ENCODE results near the gene GUCY1A1.

GUCY1A1 gene

DNA sequence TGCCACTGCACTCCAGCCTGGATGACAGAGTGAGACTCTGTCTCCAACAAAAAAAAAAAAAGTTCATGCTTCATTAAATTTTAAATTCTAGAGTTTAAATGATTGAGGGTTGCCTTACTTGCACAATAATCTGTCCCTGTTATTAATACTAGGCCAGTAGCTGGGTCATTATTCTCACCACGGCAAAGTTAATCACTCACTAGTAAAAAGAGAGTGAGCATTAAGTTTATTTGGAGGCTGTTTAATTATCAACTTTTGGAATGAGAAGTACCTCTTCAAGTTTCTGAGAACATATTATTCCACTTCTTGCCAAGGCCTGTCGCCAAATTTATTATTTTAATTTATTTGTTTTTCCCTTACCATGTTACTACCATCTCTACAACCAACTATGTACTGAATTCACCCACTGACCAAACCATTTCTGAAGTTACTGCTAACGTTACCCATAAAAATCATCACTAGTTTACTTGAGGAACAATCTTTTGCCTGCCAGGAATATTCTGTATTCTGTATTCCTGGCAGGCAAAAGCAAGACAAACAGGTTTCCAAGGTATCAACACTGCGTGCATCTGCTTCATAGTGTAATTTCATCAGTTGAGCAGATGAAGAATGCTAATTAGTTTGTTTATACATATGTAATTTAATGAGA, 26.5 kb downstream of the GUCY1A1 start:
- DNase-seq, result no peak

DNA sequence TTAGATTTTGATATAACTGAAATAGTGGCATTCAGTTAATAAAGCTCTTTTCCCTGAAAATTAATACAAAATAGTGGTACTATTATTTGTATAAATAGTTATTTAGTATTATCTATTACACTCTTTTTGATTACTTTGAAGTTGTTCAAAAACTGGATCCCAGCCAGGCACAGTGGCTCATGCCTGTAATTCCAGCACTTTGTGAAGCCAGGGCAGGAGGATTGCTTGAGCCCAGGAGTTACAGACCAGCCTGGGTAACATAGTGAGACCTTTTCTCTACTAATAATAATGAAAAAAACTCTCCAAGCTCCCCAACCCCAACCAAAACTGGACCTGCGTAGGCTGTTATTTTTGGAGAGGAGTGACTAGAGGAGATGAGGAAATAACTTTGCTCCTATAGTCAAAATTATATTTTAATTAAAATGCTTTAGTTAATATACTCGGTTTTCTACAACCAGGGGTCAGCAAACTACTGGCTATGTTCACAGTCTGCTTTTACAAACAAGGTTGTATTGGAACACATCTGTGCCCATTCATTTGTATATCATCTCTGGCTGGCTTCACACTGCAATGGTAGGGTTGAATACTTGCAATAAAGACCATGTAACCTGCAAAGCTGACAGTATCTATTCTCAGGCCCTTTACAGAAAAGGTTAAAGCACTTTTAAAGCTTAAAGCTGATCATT, 27.6 kb downstream of the GUCY1A1 start:
- no peak for DNase-seq

DNA sequence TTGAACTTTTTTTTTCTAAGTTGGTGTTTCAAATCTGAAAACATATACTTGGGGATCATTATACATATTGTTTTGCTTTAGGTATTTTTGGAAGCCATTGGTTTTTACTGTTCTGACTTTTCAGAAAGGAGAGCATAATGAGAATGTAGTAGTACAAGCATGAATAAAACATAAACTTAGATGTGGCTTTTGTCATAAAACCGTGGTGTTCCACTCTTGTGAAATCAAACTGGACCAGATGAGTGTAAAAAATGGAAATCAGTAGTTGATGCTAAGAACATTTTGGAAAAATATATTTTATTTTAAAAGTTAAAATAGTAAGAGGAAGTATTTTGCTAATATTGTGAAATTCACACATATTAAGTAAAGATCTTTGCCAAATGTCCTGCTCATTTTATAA, 29.6 kb downstream of the GUCY1A1 start:
- DNase-seq, result no peak

DNA sequence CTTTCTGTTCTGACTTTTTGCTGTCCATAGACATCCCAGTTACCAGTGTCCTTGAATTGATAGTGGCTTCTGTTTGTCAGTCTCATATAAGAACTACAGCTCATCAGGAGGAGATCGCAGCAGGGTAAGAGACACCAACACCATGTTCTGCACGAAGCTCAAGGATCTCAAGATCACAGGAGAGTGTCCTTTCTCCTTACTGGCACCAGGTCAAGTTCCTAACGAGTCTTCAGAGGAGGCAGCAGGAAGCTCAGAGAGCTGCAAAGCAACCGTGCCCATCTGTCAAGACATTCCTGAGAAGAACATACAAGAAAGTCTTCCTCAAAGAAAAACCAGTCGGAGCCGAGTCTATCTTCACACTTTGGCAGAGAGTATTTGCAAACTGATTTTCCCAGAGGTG, 30.1 kb downstream of the GUCY1A1 start:
- no peak for DNase-seq

DNA sequence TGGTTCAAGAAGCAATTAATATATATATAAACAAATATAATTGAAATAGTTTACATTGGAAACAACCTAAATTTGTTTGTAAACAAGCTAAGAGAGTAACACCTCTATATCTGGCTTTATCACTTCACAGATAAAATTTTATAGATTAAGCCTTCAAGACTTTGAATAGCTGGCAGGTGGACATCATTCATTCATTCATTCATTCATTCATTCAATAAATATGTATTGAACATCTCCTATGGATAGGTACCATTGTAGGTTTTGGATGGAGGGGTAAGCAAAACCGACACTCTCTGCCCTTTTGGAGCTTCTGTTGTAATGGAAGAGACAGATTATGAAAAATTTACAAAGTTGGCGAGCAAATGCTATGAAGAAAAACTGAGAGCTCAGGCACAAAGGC, 35.2 kb downstream of the GUCY1A1 start:
- DNase-seq, result no peak

DNA sequence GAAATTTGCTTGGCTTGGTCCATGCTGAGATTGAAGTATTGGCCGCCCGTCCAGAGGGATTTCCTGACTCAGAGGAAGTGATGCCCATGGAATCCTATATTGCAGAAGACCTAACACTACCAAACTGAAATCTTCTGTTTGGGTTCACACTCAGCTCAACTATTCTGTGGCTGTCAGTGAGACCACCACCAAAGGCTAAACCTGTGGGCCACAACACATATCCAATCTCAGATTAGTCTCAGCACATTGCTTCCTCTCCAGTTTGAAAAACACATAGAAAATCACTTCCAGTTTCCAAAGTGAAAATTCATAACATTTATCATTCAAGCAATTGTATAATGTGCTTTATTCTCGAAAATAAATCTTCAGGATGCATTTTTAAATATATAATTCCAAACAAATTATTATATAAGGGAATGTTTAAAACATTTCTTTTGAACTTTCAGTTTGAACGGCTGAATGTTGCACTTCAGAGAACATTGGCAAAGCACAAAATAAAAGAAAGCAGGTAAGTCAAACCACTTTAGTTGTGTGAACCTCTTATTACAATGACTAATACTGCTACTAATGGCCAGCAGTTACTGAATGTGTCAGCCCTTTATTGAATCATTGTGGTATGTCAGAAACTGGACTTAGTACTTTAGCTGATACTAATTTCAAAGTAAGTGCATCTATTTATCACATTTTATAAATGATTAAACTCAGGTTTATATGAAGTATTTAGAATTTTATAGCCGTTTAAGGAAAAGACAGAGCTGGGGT, 37.0 kb downstream of the GUCY1A1 start:
- DNase-seq, result no peak

DNA sequence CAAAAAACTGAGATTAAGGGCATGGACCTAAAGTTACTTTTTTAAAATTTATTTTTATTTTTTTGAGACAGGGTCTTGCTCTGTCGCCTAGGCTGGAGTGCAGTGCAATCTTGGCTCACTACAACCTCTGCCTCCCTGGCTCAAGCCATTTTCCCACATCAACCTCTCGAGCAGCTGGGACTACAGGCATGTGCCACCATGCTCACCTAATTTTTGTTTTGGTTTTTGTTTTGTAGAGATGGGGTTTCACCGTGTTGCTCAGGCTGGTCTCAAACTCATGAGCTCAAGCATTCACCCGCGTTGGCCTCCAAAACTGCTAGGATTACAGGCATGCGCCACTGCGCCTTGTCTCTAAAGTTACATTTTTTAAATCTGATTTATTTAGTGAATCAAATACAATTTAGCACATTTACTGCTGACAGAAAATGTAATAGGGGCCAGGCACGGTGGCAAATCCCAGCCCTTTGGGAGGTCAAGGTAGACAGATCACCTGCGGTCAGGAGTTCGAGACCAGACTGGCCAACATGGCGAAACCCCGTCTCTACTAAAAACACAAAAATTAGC, 38.3 kb downstream of the GUCY1A1 start:
- no peak for DNase-seq

DNA sequence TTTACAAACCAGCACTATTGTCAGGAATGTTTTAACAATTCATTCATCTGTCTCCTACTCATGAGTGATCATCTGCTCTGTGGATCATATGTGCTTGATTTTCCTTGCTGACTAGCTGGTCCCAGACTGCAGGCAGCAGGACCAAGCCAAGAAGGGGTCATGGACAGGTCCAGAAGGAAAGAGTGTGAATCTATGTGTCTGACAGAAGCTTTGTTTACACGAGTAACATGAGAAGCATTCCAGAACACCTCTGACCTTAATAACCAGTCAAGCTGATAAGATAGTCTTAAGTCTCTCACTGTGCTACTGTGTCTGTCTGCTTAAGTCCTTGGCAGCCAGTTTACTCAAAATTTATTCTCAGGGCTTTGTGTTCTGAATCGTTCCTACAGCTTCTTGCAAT, 39.0 kb downstream of the GUCY1A1 start:
- DNase-seq, result no peak

DNA sequence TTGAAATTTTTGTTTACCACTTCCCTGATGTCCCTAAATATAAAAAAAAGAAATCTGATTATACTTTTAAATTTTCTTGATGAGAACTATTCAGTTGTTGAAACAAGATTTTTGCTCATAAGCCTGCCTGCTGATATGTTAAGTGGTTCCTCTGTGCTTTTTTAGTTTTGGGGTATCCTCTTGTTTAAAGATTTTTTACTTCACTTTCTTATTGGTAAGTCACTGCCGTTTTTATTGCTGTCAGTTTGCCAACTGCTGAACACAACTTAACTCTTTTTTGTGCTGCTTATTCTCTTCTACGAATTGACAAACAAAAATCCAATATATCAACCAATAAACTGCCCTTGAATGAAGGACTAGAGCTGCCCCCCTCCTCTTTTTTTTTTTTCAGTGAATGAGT, 39.5 kb downstream of the GUCY1A1 start:
- DNase-seq, result no peak

DNA sequence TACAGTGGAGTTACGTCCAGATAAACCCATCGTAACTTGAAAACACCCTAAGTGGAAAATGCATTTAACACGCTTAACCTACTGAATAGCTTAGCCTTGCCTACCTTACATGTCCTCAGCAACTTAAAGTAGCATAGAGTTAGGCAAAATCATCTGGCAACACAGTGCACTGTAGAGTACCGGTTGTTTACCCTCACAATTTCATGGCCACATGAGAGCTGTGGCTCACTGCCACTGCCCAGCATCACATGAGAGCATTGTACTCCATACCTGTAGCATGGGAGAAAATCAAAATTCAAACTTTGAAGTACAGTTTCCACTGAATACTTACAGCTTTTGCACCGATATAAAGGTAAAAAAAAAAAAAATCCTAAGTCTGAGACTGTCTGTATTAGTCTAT, 40.6 kb downstream of the GUCY1A1 start:
- no peak for DNase-seq

DNA sequence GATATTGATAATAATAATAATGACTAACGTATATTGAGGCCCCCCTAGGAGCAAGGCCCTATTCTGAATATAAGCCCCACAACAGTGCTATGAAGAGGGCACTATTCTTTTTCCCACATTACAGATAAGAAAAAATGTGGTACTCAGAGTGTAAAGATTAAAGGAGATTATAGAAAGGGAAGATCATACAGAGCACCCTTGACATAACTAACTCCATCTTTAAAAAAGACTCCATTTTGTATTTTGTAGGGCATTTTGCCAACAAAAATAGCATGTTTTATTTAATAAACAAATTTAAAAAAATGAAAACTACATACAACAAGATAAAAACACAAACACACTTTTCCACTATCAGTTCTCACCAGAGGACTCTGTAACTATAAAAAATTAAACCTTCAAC, 42.1 kb downstream of the GUCY1A1 start:
- no peak for DNase-seq

DNA sequence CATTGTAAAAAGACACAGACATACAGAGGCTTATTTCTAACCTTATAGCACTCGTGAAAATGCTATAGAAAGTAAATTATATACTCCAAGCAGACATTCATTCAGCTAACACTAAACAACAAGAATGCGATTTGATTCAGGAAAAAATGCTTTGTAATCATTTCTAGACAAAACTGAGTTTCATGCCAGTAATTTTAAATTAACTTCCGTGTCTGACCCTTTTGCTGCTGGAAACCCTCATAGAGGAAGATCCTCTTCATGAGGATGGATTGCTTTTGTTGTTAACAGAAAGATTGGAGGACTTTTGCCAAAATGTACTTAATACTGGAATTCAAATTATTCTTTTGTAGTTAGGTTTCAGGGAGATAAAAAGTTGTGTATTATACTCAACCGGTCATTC, 43.3 kb downstream of the GUCY1A1 start:
- DNase-seq, result no peak

DNA sequence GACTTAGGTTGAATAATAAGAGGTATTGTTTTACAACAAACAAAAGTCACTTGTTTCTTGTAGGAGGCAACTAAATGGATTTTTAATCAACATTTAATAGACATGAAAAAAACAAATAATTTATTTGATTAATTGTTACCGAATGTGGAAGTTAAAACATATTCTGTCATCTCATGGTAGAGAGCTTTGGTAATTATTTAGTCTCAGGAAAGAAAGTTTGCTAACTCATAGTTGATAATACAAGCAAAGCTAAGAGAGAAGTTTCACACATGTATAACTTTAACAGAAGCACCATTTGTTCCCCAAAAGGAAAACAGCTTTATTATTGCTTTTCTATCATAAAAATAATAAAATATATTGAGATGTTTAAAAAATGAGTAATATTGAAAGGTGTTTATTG, 44.9 kb downstream of the GUCY1A1 start:
- no peak for DNase-seq

DNA sequence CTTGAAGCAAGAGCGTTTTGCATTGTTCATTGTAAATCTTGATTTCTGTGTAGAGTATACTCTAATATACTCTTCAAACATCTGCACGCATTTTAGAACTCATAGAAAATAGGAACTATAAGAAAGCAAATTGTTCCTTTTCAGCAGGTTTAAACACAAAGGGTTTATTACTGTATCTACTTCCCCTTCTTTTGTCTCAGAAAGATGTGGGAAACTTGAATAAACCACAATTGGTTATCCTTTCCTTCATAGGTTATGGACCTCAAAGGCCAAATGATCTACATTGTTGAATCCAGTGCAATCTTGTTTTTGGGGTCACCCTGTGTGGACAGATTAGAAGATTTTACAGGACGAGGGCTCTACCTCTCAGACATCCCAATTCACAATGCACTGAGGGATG, 46.2 kb downstream of the GUCY1A1 start:
- no peak for DNase-seq

DNA sequence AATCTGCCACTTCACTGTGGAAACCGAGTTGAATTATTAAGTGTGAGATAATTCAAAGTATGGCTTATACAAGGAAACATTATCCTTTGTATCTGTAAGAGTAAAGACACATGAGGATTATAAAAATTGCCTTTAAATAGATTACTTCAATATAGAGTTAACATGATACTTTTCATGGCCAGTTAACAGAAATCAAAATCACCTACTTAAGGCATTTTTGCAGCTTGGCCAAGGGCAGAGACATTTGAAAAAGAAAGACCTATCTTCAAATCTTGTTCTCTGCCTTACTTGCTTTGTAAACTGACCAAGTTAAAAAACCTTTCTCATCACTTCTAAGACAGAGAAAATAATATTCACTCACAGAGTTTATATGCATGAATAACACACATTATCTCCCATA, 47.3 kb downstream of the GUCY1A1 start:
- no peak for DNase-seq

DNA sequence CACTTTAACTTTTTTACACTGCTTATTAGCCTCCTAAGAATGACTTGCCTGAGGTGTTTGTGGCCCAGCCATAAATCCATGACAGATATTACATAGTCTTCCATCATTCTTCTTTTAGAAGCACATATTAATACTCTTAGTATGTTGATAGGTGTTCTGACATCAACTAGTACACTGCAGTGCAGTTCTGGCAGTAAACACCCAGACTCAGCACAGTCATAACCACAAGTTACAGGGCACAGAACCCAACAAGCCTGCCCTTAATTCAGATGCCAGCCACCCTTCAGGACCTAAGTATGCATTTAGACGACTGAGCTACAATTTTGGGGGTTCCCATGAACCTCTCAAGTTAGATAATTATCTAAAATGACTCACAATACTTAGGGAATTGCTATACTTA, 55.7 kb downstream of the GUCY1A1 start:
- DNase-seq, result no peak

DNA sequence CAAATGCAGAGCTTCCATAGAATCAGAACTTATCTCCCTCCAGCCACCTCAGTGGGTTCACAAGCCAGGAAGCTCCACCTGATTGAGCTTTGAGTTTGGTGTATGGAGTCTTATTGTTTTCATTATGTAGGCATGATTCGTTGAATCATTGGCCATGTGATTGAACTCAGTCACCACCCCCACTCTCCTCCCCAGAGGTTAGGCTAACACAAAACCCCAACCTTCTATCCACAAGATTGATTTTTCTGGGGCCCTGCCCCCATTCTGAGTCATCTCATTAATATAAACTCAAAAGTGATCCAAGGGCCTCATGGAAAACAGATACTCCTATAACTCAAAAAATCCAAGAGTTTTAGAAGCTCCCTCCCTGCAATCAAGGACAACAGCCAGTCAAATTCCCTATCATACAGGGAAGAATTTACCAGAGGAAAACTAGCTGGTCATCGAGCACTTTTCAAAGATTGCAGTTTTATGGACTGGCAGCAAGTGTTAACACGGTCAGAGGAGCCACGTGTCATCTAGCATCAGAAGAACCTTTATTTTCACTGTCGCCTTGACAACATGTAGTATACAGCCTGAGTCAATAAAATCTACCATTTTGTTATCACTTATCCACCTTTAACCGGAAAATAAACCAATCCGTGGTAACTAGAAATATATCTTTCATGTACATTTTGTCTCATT, 56.3 kb downstream of the GUCY1A1 start:
- no peak for DNase-seq

DNA sequence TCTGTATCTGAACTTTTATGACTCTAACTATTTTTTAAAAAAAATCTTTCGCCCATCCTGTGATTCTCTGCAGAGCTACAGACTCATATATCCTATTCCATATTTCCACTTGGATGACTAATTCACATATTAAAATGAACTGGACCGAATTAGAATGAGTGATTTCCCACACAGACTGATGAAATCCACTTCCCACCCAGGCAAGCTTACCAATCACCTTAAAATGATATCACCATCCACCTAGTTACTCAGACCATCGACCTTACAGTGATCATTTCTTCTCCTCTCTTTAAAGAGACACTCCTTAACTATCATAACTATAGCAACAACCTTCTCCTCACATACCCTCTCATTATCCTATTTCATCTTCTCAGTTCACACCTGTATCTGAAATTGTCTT, 58.1 kb downstream of the GUCY1A1 start:
- DNase-seq, result no peak

DNA sequence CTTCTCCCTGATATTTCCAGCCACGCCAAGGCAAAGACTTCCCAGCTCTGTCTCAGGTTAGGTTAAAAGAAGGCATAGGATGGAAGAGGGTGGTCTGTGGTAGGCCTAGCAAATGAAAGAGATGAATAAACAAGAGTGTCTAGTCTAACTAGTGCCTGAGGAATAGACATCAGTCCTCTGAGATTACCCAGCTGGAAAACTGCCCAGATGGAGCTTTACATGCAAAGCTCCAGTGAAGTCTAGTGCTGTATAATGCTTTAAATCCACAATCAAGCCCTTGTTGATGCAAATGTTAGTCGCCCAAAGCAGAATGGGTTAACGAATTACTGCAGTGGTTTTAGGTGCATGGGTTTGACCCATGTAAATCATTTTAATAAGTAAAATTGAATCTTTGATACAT, 67.4 kb downstream of the GUCY1A1 start:
- no peak for DNase-seq

DNA sequence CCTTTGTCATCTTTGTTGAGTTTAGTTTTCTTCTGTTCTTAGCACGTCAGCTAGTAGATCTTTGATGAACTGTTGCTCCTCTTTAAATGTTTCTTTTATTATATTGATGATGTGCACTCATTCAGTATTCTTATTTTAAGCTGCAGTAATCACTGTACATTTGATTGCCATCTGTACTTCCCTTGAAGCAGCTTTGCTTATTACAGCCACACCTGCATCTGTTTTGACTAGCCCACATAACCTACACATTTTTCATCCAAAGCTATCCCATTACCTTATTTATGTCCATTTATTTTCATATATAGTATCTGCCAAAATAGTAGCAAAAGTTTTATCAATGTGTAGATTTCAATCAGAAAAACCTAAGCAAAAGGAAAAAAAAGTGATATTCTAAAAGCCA, 68.3 kb downstream of the GUCY1A1 start:
- no peak for DNase-seq

DNA sequence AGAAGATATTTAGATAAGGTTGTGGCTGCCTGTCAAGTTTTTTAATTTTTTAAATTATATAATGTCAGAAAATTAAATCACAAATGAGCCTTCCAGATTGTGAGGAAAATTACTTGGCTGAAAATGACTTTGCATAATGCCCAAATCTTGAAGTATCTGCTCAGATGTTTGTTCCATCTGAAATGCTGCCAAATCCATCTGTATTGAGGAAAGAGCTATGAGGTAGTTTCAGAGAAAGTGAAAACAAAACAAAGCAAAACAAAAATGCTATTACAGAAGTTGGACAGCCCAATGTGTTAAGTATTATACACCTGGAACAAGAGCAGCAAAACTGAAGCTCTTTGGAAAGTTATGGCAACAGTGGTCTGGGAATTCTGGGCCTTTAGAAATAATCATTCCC, 68.8 kb downstream of the GUCY1A1 start:
- DNase-seq, result no peak

DNA sequence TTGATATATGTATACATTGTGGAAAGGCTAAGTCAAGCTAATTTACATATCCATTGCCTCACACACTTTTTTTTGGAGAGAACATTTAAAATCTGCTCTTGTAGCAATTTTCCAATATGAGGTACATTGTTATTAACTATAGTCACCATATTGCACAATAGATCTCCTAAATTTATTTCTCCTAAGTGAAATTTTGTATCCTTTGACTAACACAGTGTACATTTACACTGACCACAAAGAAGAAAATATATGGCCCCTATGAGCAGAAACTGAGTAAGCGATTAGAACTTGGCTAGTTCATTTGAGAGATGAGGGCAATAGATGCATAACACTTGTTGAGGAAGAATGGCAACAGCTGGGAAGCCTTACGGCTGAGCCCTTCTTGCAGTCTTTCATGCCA, 71.9 kb downstream of the GUCY1A1 start:
- no peak for DNase-seq

Measured in hypothalamus (tissue), 51 donors.